Measurements from ENCODE around the gene ASCC2. TPM values are rescaled to one million over a fixed set of nuclear protein-coding genes. Genes with fewer than 3 reads are reported as not detected.

The ASCC2 gene
- total and polyA plus RNA-seq, 8 donors = 51.2 to 58.3 (median 54.4) TPM

DNA sequence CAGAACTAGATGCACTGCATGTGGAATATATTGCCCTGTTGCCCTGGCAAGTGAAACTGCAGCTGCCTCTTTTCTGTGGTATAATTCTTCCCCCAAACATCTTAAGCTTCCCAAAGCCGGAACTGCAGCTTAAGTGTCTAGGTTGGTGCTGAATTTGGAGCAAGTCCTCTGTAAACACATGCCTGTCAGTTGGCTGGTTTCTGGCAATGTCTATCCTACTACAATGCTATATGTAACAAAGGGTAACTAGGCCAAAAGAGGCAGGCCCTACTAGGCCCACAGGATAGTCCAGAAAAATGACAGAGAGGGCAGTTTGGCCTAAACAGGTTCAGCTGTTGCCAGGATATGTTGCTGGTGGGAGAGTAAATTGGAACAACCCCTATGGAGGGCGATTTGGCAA is 27.9 kb downstream of the ASCC2 start:
- Histone ChIP-seq H3K9me3 (no peaks in the 10 kb centered on the region), H3K36me3 (peaks cover 0 to 99% of the 10 kb centered on the region in 2 donors)
- ATAC-seq = peak; percentile 55

DNA sequence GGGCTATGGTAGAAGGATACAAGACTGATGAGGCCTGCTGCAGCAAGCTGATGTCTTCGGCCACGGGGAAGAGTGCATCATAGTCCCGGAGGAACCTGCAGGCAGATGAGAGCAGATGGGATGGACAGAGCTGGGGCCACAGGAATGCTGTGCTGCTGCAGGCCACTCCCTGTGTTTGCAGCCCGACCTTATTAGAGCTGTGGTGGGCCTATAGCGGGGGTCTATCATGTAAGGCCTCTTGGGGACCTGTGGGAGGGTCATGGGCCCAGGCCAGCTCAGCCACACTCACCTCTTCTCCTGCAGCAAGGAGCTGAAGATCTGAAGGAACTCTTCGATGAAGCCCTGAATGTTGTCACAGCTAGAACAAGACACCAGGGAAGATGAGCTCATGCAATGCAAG is 31.9 kb downstream of the ASCC2 start:
- TF ChIP-seq, protein P1, sequence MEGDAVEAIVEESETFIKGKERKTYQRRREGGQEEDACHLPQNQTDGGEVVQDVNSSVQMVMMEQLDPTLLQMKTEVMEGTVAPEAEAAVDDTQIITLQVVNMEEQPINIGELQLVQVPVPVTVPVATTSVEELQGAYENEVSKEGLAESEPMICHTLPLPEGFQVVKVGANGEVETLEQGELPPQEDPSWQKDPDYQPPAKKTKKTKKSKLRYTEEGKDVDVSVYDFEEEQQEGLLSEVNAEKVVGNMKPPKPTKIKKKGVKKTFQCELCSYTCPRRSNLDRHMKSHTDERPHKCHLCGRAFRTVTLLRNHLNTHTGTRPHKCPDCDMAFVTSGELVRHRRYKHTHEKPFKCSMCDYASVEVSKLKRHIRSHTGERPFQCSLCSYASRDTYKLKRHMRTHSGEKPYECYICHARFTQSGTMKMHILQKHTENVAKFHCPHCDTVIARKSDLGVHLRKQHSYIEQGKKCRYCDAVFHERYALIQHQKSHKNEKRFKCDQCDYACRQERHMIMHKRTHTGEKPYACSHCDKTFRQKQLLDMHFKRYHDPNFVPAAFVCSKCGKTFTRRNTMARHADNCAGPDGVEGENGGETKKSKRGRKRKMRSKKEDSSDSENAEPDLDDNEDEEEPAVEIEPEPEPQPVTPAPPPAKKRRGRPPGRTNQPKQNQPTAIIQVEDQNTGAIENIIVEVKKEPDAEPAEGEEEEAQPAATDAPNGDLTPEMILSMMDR (IDR thresholded peaks at IDR 0.05) = no peak
- H3K36me3 ChIP-seq = peaks cover 0 to 99% of the 10 kb centered on the region in 2 donors
- H3K4me1 ChIP-seq = peaks cover 9 to 11% of the 10 kb centered on the region in 2 donors
- no peak overlapping the region for H3K4me3 ChIP-seq
- no peaks in the 10 kb centered on the region for H3K27me3 ChIP-seq
- H3K27ac ChIP-seq = no peak overlapping the region
- intact Hi-C loops (cut with DNase I) = no loop called here
- no peaks in the 10 kb centered on the region for H3K9me3 ChIP-seq
- ATAC-seq = no peak
- no peak for DNase-seq

More for the DNA sequence above, 27.9 kb downstream of the ASCC2 start:
- H3K4me1 ChIP-seq = peaks cover 9 to 11% of the 10 kb centered on the region in 2 donors
- intact Hi-C loops (cut with DNase I) = no loop called here
- DNase-seq = no peak
- no peak overlapping the region for H3K4me3 ChIP-seq
- no peaks in the 10 kb centered on the region for H3K27me3 ChIP-seq
- peak overlapping the region; percentile 7 to 36 for H3K27ac ChIP-seq
- TF ChIP-seq, protein P1 (IDR thresholded peaks at IDR 0.05) = no peak

DNA sequence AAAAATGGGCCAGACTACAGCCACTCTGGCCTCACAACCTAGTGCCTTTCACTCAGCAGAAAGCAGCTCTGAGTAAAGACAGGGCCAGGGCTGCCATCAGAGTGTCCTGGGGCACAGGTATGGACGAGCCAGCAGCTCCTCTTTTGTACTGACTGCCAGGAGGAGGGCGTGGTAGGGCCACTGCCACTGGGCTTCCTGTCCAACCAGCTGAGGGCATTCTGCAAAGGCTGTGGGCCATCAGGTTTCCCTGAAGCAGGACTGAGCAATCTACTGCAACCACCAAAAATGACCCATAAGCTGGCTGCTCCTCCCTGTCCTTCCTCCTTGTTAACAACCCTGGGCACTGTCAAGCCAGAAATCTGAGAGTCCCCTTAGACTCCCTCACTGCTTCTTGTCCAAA is 33.1 kb downstream of the ASCC2 start:
- no peak overlapping the region for H3K4me3 ChIP-seq
- ATAC-seq = no peak
- peaks cover 5 to 9% of the 10 kb centered on the region in 2 donors for H3K4me1 ChIP-seq
- TF ChIP-seq, protein P1 (IDR thresholded peaks at IDR 0.05) = no peak
- no peak for DNase-seq
- intact Hi-C loops (cut with DNase I) = no loop called here
- no peaks in the 10 kb centered on the region for H3K27me3 ChIP-seq
- peaks cover 0 to 99% of the 10 kb centered on the region in 2 donors for H3K36me3 ChIP-seq
- H3K27ac ChIP-seq = no peak overlapping the region
- no peaks in the 10 kb centered on the region for H3K9me3 ChIP-seq

DNA sequence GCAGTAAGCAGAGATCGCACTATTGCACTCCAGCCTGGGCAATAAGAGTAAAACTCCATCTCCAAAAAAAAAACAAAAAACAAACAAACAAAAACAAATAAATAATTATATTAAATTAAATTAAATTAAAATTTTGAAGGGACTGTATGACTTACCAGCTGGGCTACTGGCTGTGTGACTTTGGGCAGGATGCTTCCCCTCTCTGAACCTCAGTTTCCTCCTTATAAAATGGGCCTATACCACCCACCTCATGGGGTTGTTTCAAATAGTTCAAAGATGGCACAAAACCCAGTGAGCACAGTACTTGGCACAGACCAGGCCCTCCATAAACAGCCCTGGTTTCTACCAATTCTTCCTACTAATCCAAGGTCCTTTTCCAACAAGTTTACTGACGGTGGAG is 34.9 kb downstream of the ASCC2 start:
- no peak overlapping the region for H3K27ac ChIP-seq
- intact Hi-C loops (cut with DNase I) = no loop called here
- H3K36me3 ChIP-seq = peaks cover 0 to 93% of the 10 kb centered on the region in 2 donors
- no peaks in the 10 kb centered on the region for H3K9me3 ChIP-seq
- TF ChIP-seq, protein P1 (IDR thresholded peaks at IDR 0.05) = no peak
- DNase-seq (no peak), ATAC-seq (no peak)
- no peak overlapping the region for H3K4me3 ChIP-seq
- H3K4me1 ChIP-seq = peaks cover 19 to 27% of the 10 kb centered on the region in 2 donors
- H3K27me3 ChIP-seq = no peaks in the 10 kb centered on the region

DNA sequence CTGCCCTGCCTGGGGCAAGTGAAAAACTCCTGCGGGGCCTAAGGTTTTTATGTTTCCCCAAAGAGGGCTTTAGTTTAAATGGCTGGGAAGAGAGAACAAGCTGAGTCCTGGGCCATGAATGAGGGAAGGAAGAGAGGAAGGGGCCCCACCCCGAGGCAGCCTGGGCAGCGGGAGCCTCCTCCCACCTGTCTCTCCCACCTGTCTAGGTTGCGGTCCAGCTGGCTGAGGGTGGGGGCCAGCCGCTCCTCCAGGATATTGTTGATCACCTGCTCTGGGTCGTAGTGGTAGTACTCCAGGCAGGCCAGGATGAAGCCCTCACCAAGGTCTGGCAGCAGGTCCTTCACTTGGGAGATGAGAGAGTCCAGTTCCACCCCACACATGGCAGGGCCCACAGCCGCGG is 36.3 kb downstream of the ASCC2 start:
- Histone ChIP-seq H3K27me3 (no peaks in the 10 kb centered on the region), H3K4me3 (no peak overlapping the region), H3K4me1 (peaks cover 19 to 40% of the 10 kb centered on the region in 2 donors), H3K9me3 (no peaks in the 10 kb centered on the region), H3K27ac (peak overlapping the region; percentile 64 to 65), H3K36me3 (peaks cover 0 to 90% of the 10 kb centered on the region in 2 donors)
- DNase-seq (no peak), ATAC-seq (no peak)
- TF ChIP-seq, protein P1 (IDR thresholded peaks at IDR 0.05) = no peak
- intact Hi-C loops (cut with DNase I) = no loop called here

All from left lung (tissue), 10 donors.